ENCODE measurements around the gene KDSR. TPM values are rescaled to one million over a fixed set of nuclear protein-coding genes. Genes with fewer than 3 reads are reported as not detected.

KDSR gene
- total RNA-seq, 1 experiment from 2014 or later = 29.8 TPM

- POLR2A ChIA-PET = interaction anchor here (0.6 kb wide), 1 partner anchor 680 kb away, joined by 15 read pairs; no protein-coding TSS in a partner anchor
- intact Hi-C loops (cut with micrococcal nuclease; ENCODE audit: unreplicated experiment) = no loop called here
- no peaks in the 10 kb centered on the region for H3K4me1 ChIP-seq (ENCODE audit: control insufficient read depth, insufficient read depth, low read length)
- H3K27me3 ChIP-seq (ENCODE audit: control insufficient read depth, insufficient read depth, low read length) = no peaks in the 10 kb centered on the region
- TF ChIP-seq SIN3A (IDR thresholded peaks at IDR 0.05; ENCODE audit: borderline replicate concordance, insufficient read depth, low read depth, low read length) = no peak
- TF ChIP-seq TCF7L2 (IDR thresholded peaks at IDR 0.05; ENCODE audit: low read depth, low read length) = no peak
- no peak for TF ChIP-seq POLR2AphosphoS5 (IDR thresholded peaks at IDR 0.05; ENCODE audit: low read depth, low read length)
- TF ChIP-seq, protein P1, sequence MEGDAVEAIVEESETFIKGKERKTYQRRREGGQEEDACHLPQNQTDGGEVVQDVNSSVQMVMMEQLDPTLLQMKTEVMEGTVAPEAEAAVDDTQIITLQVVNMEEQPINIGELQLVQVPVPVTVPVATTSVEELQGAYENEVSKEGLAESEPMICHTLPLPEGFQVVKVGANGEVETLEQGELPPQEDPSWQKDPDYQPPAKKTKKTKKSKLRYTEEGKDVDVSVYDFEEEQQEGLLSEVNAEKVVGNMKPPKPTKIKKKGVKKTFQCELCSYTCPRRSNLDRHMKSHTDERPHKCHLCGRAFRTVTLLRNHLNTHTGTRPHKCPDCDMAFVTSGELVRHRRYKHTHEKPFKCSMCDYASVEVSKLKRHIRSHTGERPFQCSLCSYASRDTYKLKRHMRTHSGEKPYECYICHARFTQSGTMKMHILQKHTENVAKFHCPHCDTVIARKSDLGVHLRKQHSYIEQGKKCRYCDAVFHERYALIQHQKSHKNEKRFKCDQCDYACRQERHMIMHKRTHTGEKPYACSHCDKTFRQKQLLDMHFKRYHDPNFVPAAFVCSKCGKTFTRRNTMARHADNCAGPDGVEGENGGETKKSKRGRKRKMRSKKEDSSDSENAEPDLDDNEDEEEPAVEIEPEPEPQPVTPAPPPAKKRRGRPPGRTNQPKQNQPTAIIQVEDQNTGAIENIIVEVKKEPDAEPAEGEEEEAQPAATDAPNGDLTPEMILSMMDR (IDR thresholded peaks at IDR 0.05) = no peak
- no peak for TF ChIP-seq REST (IDR thresholded peaks at IDR 0.05; ENCODE audit: insufficient read depth in 1 of 2, low read depth in 2 of 2, low read length in 1 of 2)
- ATAC-seq = no peak
- in situ Hi-C loops (cut with HindIII; ENCODE audit: low pct_unique_long_range_greater_than_20kb, low sequenced_read_pairs) = no loop called here
- DNase-seq (ENCODE audit: low read depth, low spot score) = no peak
- H3K9me3 ChIP-seq (ENCODE audit: control insufficient read depth, insufficient read depth, low read depth, low read length) = no peaks in the 10 kb centered on the region
- no peak overlapping the region for H3K4me3 ChIP-seq (ENCODE audit: low read depth in 2 of 2, low read length in 2 of 2)
- H3K27ac ChIP-seq (ENCODE audit: low read length) = no peak overlapping the region
- CTCF ChIA-PET = no interaction called here
- H3K36me3 ChIP-seq (ENCODE audit: control insufficient read depth, insufficient read depth, low read length) = no peaks in the 10 kb centered on the region
- no TSS peak for BruUV-seq (replicated peaks)
Measured at GRCh38 chr18:63307551-63308200, 59.3 kb downstream of the KDSR start.

- CTCF ChIA-PET = interaction anchor here (0.6 kb wide), 1 partner anchor 132 kb away, joined by 4 read pairs; no protein-coding TSS in a partner anchor
- no peaks in the 10 kb centered on the region for H3K9me3 ChIP-seq (ENCODE audit: control insufficient read depth, insufficient read depth, low read depth, low read length)
- no peaks in the 10 kb centered on the region for H3K27me3 ChIP-seq (ENCODE audit: control insufficient read depth, insufficient read depth, low read length)
- POLR2A ChIA-PET = no interaction called here
- H3K4me3 ChIP-seq (ENCODE audit: low read depth in 2 of 2, low read length in 2 of 2) = no peak overlapping the region
- in situ Hi-C loops (cut with HindIII; ENCODE audit: low pct_unique_long_range_greater_than_20kb, low sequenced_read_pairs) = no loop called here
- no peak for DNase-seq (ENCODE audit: low read depth, low spot score)
- no peaks in the 10 kb centered on the region for H3K4me1 ChIP-seq (ENCODE audit: control insufficient read depth, insufficient read depth, low read length)
- TF ChIP-seq POLR2AphosphoS5 (IDR thresholded peaks at IDR 0.05; ENCODE audit: low read depth, low read length) (no peak), SIN3A (IDR thresholded peaks at IDR 0.05; ENCODE audit: borderline replicate concordance, insufficient read depth, low read depth, low read length) (no peak), REST (IDR thresholded peaks at IDR 0.05; ENCODE audit: insufficient read depth in 1 of 2, low read depth in 2 of 2, low read length in 1 of 2) (no peak), TCF7L2 (IDR thresholded peaks at IDR 0.05; ENCODE audit: low read depth, low read length) (no peak)
- TF ChIP-seq, protein P1 (IDR thresholded peaks at IDR 0.05) = no peak
- no peak for ATAC-seq
- intact Hi-C loops (cut with micrococcal nuclease; ENCODE audit: unreplicated experiment) = no loop called here
- no peaks in the 10 kb centered on the region for H3K36me3 ChIP-seq (ENCODE audit: control insufficient read depth, insufficient read depth, low read length)
- no peak overlapping the region for H3K27ac ChIP-seq (ENCODE audit: low read length)
- BruUV-seq (replicated peaks) = no TSS peak
Measured at GRCh38 chr18:63306819-63307550, 60.0 kb downstream of the KDSR start.
